Measurements from ENCODE around the gene MYH16. TPM values are rescaled to one million over a fixed set of nuclear protein-coding genes. Genes with fewer than 3 reads are reported as not detected.
"Not testable (repeated sequence)": the region's sequence is repeated elsewhere in the genome, so short reads cannot be mapped to it uniquely, and the experiment has no call there.

MYH16 gene
- total and polyA plus RNA-seq, 10 donors, result not detected

- Histone ChIP-seq H3K9me3 (no peaks in the 10 kb centered on the region), H3K4me1 (no peaks in the 10 kb centered on the region), H3K4me3 (no peak overlapping the region), H3K27ac (no peak overlapping the region), H3K36me3 (peaks cover 3 to 100% (median 93%) of the 10 kb centered on the region in 6 donors), H3K27me3 (replicated peaks in 1 of 7) (no peaks in the 10 kb centered on the region)
- no peak for TF ChIP-seq CTCF (IDR thresholded peaks at IDR 0.05 in 8 of 11, conservative IDR thresholded peaks at IDR 0.05 in 3 of 11)
- peak in 2 of 3 donors; percentile 17 to 52 for TF ChIP-seq POLR2AphosphoS5 (IDR thresholded peaks at IDR 0.05)
- 88 to 95% (median 94%) methylated on average over 12 to 13 of the region's 13 CpGs for WGBS, 5 donors
- intact Hi-C loops (cut with DNase I; ENCODE audit: low total_unique reads), result no loop called here
- no peak for DNase-seq
These were observed 71.5 kb downstream of the MYH16 start for GRCh38 chr7:99344061-99344647.

GRCh38 chr7:99350641-99351040 is 78.0 kb downstream of the MYH16 start:
- peaks cover 5 to 100% (median 98%) of the 10 kb centered on the region in 6 donors for H3K36me3 ChIP-seq
- H3K4me3 ChIP-seq; H3K27ac ChIP-seq; H3K9me3 ChIP-seq; DNase-seq; H3K4me1 ChIP-seq; intact Hi-C loops (cut with DNase I; ENCODE audit: low total_unique reads); H3K27me3 ChIP-seq (replicated peaks in 1 of 7): not testable (repeated sequence)
- whole genome bisulfite sequencing, 5 donors, result 91 to 99% (median 97%) methylated on average over 3 of the region's 3 CpGs

- no peak for TF ChIP-seq POLR2A (IDR thresholded peaks at IDR 0.05)
- TF ChIP-seq POLR2AphosphoS5 (IDR thresholded peaks at IDR 0.05), result no peak
- TF ChIP-seq CTCF (IDR thresholded peaks at IDR 0.05 in 8 of 11, conservative IDR thresholded peaks at IDR 0.05 in 3 of 11), result no peak
- Histone ChIP-seq H3K4me3 (no peak overlapping the region), H3K9me3 (no peaks in the 10 kb centered on the region), H3K27me3 (replicated peaks in 1 of 7) (no peaks in the 10 kb centered on the region), H3K27ac (no peak overlapping the region), H3K4me1 (no peaks in the 10 kb centered on the region), H3K36me3 (peaks cover 8 to 100% (median 98%) of the 10 kb centered on the region in 6 donors)
- DNase-seq, result no peak
- intact Hi-C loops (cut with DNase I; ENCODE audit: low total_unique reads), result no loop called here
- 95 to 100% (median 98%) methylated on average over 5 of the region's 5 CpGs for WGBS, 5 donors
These were observed 79.6 kb downstream of the MYH16 start for GRCh38 chr7:99352247-99352646.

- Histone ChIP-seq H3K27me3 (replicated peaks in 1 of 7) (no peaks in the 10 kb centered on the region), H3K4me1 (no peaks in the 10 kb centered on the region), H3K9me3 (no peaks in the 10 kb centered on the region), H3K4me3 (no peak overlapping the region), H3K36me3 (peaks cover 5 to 100% (median 100%) of the 10 kb centered on the region in 6 donors), H3K27ac (no peak overlapping the region)
- 92 to 96% (median 94%) methylated on average over 7 of the region's 7 CpGs for WGBS, 5 donors
- DNase-seq, result no peak
- TF ChIP-seq CTCF (IDR thresholded peaks at IDR 0.05 in 8 of 11, conservative IDR thresholded peaks at IDR 0.05 in 3 of 11), result no peak
- TF ChIP-seq POLR2A (IDR thresholded peaks at IDR 0.05), result no peak
- no peak for TF ChIP-seq POLR2AphosphoS5 (IDR thresholded peaks at IDR 0.05)
- intact Hi-C loops (cut with DNase I; ENCODE audit: low total_unique reads), result no loop called here
These were observed 82.5 kb downstream of the MYH16 start for GRCh38 chr7:99355098-99355497.
